Measurements from ENCODE around the gene SF3A1. TPM values are rescaled to one million over a fixed set of nuclear protein-coding genes. Genes with fewer than 3 reads are reported as not detected.

The SF3A1 gene
- polyA plus RNA-seq, 1 donor from 2014 or later = 14.4 TPM

DNA sequence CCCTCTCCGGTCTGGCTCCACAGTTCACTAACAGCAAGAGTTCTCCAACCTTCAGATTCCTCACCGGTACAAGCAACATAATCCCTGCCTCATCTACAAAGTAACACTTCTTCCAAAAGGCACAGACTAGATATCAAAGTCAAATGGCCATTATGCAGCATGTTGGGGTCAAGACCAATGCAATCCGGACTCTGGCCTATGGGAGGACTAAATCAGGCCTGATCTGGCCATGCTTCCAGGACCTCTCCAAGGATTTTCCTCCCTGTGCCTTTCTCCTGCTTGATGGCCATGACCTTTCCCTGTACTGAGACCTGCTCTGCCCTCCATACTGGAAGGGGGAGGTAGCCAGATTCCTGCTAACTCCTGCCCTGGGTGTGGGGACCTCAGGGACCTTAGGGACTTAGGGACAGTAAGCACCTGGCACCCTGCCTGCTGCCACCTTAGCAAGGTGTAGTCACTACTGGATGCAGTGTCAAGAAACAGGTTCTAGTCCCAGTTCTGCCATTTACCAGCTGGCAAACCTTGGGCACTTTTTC, 36.6 kb downstream of the SF3A1 start:
- Histone ChIP-seq H3K9me2 (ENCODE audit: insufficient read depth, low read length) (no peaks in the 10 kb centered on the region), H3K9ac (ENCODE audit: low read length) (no peak overlapping the region), H3K79me2 (replicated peaks; ENCODE audit: insufficient read depth, low read length) (no peaks in the 10 kb centered on the region), H4K20me1 (ENCODE audit: insufficient read depth) (no peaks in the 10 kb centered on the region), H2AFZ (ENCODE audit: low read depth, low read length) (no peak overlapping the region), H3K4me2 (ENCODE audit: low read length) (no peak overlapping the region), H3F3A (ENCODE audit: insufficient read depth, low read length, poor library complexity, severe bottlenecking) (no peaks in the 10 kb centered on the region), H3K27ac (ENCODE audit: low read length) (no peak overlapping the region), H3K27me3 (ENCODE audit: insufficient read depth, low read depth, low read length) (no peaks in the 10 kb centered on the region), H3K9me3 (ENCODE audit: low read length) (no peaks in the 10 kb centered on the region), H3K36me3 (ENCODE audit: insufficient read depth, low read length) (no peaks in the 10 kb centered on the region), H3K4me3 (ENCODE audit: low read length) (no peak overlapping the region)
- TF ChIP-seq, protein P1, sequence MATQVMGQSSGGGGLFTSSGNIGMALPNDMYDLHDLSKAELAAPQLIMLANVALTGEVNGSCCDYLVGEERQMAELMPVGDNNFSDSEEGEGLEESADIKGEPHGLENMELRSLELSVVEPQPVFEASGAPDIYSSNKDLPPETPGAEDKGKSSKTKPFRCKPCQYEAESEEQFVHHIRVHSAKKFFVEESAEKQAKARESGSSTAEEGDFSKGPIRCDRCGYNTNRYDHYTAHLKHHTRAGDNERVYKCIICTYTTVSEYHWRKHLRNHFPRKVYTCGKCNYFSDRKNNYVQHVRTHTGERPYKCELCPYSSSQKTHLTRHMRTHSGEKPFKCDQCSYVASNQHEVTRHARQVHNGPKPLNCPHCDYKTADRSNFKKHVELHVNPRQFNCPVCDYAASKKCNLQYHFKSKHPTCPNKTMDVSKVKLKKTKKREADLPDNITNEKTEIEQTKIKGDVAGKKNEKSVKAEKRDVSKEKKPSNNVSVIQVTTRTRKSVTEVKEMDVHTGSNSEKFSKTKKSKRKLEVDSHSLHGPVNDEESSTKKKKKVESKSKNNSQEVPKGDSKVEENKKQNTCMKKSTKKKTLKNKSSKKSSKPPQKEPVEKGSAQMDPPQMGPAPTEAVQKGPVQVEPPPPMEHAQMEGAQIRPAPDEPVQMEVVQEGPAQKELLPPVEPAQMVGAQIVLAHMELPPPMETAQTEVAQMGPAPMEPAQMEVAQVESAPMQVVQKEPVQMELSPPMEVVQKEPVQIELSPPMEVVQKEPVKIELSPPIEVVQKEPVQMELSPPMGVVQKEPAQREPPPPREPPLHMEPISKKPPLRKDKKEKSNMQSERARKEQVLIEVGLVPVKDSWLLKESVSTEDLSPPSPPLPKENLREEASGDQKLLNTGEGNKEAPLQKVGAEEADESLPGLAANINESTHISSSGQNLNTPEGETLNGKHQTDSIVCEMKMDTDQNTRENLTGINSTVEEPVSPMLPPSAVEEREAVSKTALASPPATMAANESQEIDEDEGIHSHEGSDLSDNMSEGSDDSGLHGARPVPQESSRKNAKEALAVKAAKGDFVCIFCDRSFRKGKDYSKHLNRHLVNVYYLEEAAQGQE (IDR thresholded peaks at IDR 0.05; ENCODE audit: borderline replicate concordance) = no peak
- TF ChIP-seq EP300 (conservative IDR thresholded peaks at IDR 0.05; ENCODE audit: poor library complexity, severe bottlenecking) (no peak), SMC3 (conservative IDR thresholded peaks at IDR 0.05; ENCODE audit: poor library complexity) (no peak), CTCF (IDR thresholded peaks at IDR 0.05; ENCODE audit: poor library complexity, severe bottlenecking) (no peak), EZH2 (IDR thresholded peaks at IDR 0.05; ENCODE audit: borderline replicate concordance, insufficient read depth, low read length, poor library complexity, severe bottlenecking) (no peak), POLR2AphosphoS5 (IDR thresholded peaks at IDR 0.05) (no peak), RAD21 (conservative IDR thresholded peaks at IDR 0.05) (no peak), TAF1 (IDR thresholded peaks at IDR 0.05; ENCODE audit: low read depth) (no peak), MXI1 (conservative IDR thresholded peaks at IDR 0.05; ENCODE audit: poor library complexity, severe bottlenecking) (no peak)

- Histone ChIP-seq H3K27ac (ENCODE audit: low read length) (no peak overlapping the region), H3K4me3 (ENCODE audit: low read length) (no peak overlapping the region), H3K36me3 (ENCODE audit: insufficient read depth, low read length) (no peaks in the 10 kb centered on the region), H3K27me3 (ENCODE audit: insufficient read depth, low read depth, low read length) (no peaks in the 10 kb centered on the region), H2AFZ (ENCODE audit: low read depth, low read length) (no peak overlapping the region), H3K9ac (ENCODE audit: low read length) (no peak overlapping the region), H3F3A (ENCODE audit: insufficient read depth, low read length, poor library complexity, severe bottlenecking) (no peaks in the 10 kb centered on the region), H3K9me3 (ENCODE audit: low read length) (no peaks in the 10 kb centered on the region), H3K4me2 (ENCODE audit: low read length) (no peak overlapping the region), H3K9me2 (ENCODE audit: insufficient read depth, low read length) (no peaks in the 10 kb centered on the region), H4K20me1 (ENCODE audit: insufficient read depth) (no peaks in the 10 kb centered on the region), H3K79me2 (replicated peaks; ENCODE audit: insufficient read depth, low read length) (no peaks in the 10 kb centered on the region)
- TF ChIP-seq POLR2AphosphoS5 (IDR thresholded peaks at IDR 0.05) (no peak), SMC3 (conservative IDR thresholded peaks at IDR 0.05; ENCODE audit: poor library complexity) (no peak), CTCF (IDR thresholded peaks at IDR 0.05; ENCODE audit: poor library complexity, severe bottlenecking) (no peak), MXI1 (conservative IDR thresholded peaks at IDR 0.05; ENCODE audit: poor library complexity, severe bottlenecking) (no peak), TAF1 (IDR thresholded peaks at IDR 0.05; ENCODE audit: low read depth) (no peak), RAD21 (conservative IDR thresholded peaks at IDR 0.05) (no peak), EZH2 (IDR thresholded peaks at IDR 0.05; ENCODE audit: borderline replicate concordance, insufficient read depth, low read length, poor library complexity, severe bottlenecking) (no peak), EP300 (conservative IDR thresholded peaks at IDR 0.05; ENCODE audit: poor library complexity, severe bottlenecking) (no peak)
- TF ChIP-seq, protein P1 (IDR thresholded peaks at IDR 0.05; ENCODE audit: borderline replicate concordance) = no peak
These were observed 37.8 kb downstream of the SF3A1 start for GRCh38 chr22:30318799-30319419.
